Measurements from ENCODE around the gene NSMCE4A.
"Not testable (repeated sequence)": the region's sequence is repeated elsewhere in the genome, so short reads cannot be mapped to it uniquely, and the experiment has no call there.

Gene NSMCE4A

GRCh38 chr10:121974535-121975294 is at the start of gene NSMCE4A:
NSMCE4A (minus strand) TSS chr10:121975217; CDS start chr10:121975165, 52 bp downstream.
- peak; percentile 90 for DNase-seq (ENCODE audit: low read depth, low spot score)

- not testable (repeated sequence) for DNase-seq (ENCODE audit: low read depth, low spot score)
These were observed 48.2 kb upstream of the NSMCE4A start for GRCh38 chr10:122023257-122023656.

GRCh38 chr10:122022276-122022675 is 47.3 kb upstream of the NSMCE4A start:
- no peak for DNase-seq (ENCODE audit: low read depth, low spot score)

GRCh38 chr10:122021828-122022227 is 46.8 kb upstream of the NSMCE4A start:
- no peak for DNase-seq (ENCODE audit: low read depth, low spot score)

- no peak for DNase-seq (ENCODE audit: low read depth, low spot score)
These were observed 46.4 kb upstream of the NSMCE4A start for GRCh38 chr10:122021379-122021778.

GRCh38 chr10:122020226-122020625 is 45.2 kb upstream of the NSMCE4A start:
- no peak for DNase-seq (ENCODE audit: low read depth, low spot score)

GRCh38 chr10:122019414-122019975 is 44.5 kb upstream of the NSMCE4A start:
- peak; percentile 47 for DNase-seq (ENCODE audit: low read depth, low spot score)

GRCh38 chr10:122018951-122019413 is 44.0 kb upstream of the NSMCE4A start:
- no peak for DNase-seq (ENCODE audit: low read depth, low spot score)

- DNase-seq (ENCODE audit: low read depth, low spot score): no peak
These were observed 43.5 kb upstream of the NSMCE4A start for GRCh38 chr10:122018491-122018890.

- not testable (repeated sequence) for DNase-seq (ENCODE audit: low read depth, low spot score)
These were observed 42.9 kb upstream of the NSMCE4A start for GRCh38 chr10:122017926-122018325.

GRCh38 chr10:122014652-122015248 is 39.7 kb upstream of the NSMCE4A start:
- no peak for DNase-seq (ENCODE audit: low read depth, low spot score)

GRCh38 chr10:122013311-122013780 is 38.3 kb upstream of the NSMCE4A start:
- no peak for DNase-seq (ENCODE audit: low read depth, low spot score)

- DNase-seq (ENCODE audit: low read depth, low spot score): no peak
These were observed 37.7 kb upstream of the NSMCE4A start for GRCh38 chr10:122012731-122013130.

- DNase-seq (ENCODE audit: low read depth, low spot score): peak; percentile 68
These were observed 35.5 kb upstream of the NSMCE4A start for GRCh38 chr10:122010405-122011050.

GRCh38 chr10:122007415-122007814 is 32.4 kb upstream of the NSMCE4A start:
- no peak for DNase-seq (ENCODE audit: low read depth, low spot score)

- no peak for DNase-seq (ENCODE audit: low read depth, low spot score)
These were observed 26.7 kb upstream of the NSMCE4A start for GRCh38 chr10:122001698-122002097.

- no peak for DNase-seq (ENCODE audit: low read depth, low spot score)
These were observed 24.3 kb upstream of the NSMCE4A start for GRCh38 chr10:121999301-121999700.

- no peak for DNase-seq (ENCODE audit: low read depth, low spot score)
These were observed 23.4 kb upstream of the NSMCE4A start for GRCh38 chr10:121998462-121998861.

- DNase-seq (ENCODE audit: low read depth, low spot score): peak; percentile 39
These were observed 19.5 kb upstream of the NSMCE4A start for GRCh38 chr10:121994429-121994941.

- not testable (repeated sequence) for DNase-seq (ENCODE audit: low read depth, low spot score)
These were observed 16.7 kb upstream of the NSMCE4A start for GRCh38 chr10:121991727-121992126.

- DNase-seq (ENCODE audit: low read depth, low spot score): no peak
These were observed 15.1 kb upstream of the NSMCE4A start for GRCh38 chr10:121990015-121990677.
